Endothelial cell of umbilical vein (primary cell): ENCODE results near the gene NHSL2.

Experiments used
- POLR2A ChIP-seq: IDR thresholded peaks from 2 replicates; pipeline ENCODE4 v1.6.1; 2012; ENCODE audit warnings: low read depth, mild to moderate bottlenecking, control low read depth, low read length
- POLR2AphosphoS5 ChIP-seq: IDR thresholded peaks from 2 replicates; pipeline ENCODE4 v1.6.1; 2012; ENCODE audit warnings: low read depth, mild to moderate bottlenecking, control low read depth, low read length, moderate library complexity; ENCODE audit not compliant: insufficient read depth
- TF ChIP-seq, protein P1 (sequence below), 2 donors: IDR thresholded peaks; 1 replicate in 1 of 2; 2 replicates in 1 of 2; pipeline ENCODE4 v1.5.1; 2011; ENCODE audit warnings: low read length in 2 of 2, mild to moderate bottlenecking in 2 of 2, moderate library complexity in 2 of 2, control low read depth in 1 of 2, inconsistent platforms in 1 of 2, low read depth in 1 of 2; ENCODE audit not compliant: insufficient read depth in 1 of 2; ENCODE audit errors: extremely low read depth in 1 of 2
- TF ChIP-seq, protein P2 (sequence below): IDR thresholded peaks from 2 replicates; pipeline ENCODE4 v1.6.1; 2011; ENCODE audit not compliant: insufficient read depth, insufficient read length

DNA sequence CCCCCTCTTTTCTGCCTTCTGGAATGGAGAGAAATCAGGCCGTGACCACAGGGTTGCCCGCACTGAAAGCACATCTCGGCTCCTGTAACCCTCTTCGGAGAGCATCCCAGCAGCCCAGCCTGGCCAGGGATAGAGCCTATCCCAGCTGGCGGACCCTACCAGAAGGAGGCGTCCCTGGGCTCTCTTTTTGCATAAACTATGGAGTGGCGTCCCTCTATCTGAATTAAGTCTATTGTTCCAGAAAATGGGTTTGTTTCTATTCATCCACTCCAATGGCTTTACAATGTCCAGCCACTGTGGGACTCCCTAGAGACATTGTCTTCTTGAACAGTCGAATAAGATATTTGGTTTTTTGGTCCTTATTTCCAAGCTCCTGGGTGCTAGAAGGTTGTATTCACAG, 689 bp upstream of the NHSL2 start:
- TF ChIP-seq, protein P1, sequence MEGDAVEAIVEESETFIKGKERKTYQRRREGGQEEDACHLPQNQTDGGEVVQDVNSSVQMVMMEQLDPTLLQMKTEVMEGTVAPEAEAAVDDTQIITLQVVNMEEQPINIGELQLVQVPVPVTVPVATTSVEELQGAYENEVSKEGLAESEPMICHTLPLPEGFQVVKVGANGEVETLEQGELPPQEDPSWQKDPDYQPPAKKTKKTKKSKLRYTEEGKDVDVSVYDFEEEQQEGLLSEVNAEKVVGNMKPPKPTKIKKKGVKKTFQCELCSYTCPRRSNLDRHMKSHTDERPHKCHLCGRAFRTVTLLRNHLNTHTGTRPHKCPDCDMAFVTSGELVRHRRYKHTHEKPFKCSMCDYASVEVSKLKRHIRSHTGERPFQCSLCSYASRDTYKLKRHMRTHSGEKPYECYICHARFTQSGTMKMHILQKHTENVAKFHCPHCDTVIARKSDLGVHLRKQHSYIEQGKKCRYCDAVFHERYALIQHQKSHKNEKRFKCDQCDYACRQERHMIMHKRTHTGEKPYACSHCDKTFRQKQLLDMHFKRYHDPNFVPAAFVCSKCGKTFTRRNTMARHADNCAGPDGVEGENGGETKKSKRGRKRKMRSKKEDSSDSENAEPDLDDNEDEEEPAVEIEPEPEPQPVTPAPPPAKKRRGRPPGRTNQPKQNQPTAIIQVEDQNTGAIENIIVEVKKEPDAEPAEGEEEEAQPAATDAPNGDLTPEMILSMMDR (IDR thresholded peaks at IDR 0.05; ENCODE audit: extremely low read depth in 1 of 2, insufficient read depth in 1 of 2, low read depth in 1 of 2, low read length in 2 of 2): no peak
- TF ChIP-seq POLR2A (no peak), POLR2AphosphoS5 (no peak)
- TF ChIP-seq, protein P2, sequence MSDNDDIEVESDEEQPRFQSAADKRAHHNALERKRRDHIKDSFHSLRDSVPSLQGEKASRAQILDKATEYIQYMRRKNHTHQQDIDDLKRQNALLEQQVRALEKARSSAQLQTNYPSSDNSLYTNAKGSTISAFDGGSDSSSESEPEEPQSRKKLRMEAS: no peak
